HG02763 (cell line): ENCODE data around the gene IFNGR1.

Experiments
- ATAC-seq: cut with Tn5 transposase; IDR thresholded peaks from one replicate; pipeline ENCODE4 v1.9.1; 2021; ENCODE audit warnings: mild to moderate bottlenecking, moderate library complexity; ENCODE audit not compliant: unreplicated experiment

IFNGR1 gene

GRCh38 chr6:137177611-137178010 lies 41.6 kb downstream of the IFNGR1 start:
- no peak for ATAC-seq

- ATAC-seq, result no peak
Observed at GRCh38 chr6:137176729-137177128, 42.5 kb downstream of the IFNGR1 start.

- ATAC-seq, result no peak
Observed at GRCh38 chr6:137175868-137176245, 43.3 kb downstream of the IFNGR1 start.

GRCh38 chr6:137175157-137175867 lies 43.9 kb downstream of the IFNGR1 start:
- no peak for ATAC-seq

DNA sequence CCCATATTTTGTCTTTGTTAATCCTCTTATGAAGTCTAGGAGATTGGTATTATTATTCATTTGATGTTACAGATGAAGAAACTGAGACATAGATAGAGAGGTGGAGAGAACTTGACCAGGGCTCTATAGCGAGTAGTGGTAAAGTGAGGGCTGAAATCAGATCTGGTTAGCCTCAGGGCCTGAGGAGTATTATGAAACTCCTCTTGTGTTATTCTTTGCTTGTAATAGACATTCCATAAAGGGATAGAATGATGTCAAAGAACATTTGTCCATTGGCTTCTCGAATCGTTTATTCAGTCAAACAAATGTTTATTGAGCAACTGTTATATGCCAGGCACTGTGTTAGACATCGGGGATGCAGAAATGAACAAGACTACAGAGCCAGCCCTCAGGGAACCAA lies 45.7 kb downstream of the IFNGR1 start, which contains the start of gene IL22RA2:
Gene IL22RA2, minus strand, starts transcription at position 144 of the 400 bp plus-strand sequence. CDS start 11,895 bp downstream, outside the sequence.
- no peak for ATAC-seq

DNA sequence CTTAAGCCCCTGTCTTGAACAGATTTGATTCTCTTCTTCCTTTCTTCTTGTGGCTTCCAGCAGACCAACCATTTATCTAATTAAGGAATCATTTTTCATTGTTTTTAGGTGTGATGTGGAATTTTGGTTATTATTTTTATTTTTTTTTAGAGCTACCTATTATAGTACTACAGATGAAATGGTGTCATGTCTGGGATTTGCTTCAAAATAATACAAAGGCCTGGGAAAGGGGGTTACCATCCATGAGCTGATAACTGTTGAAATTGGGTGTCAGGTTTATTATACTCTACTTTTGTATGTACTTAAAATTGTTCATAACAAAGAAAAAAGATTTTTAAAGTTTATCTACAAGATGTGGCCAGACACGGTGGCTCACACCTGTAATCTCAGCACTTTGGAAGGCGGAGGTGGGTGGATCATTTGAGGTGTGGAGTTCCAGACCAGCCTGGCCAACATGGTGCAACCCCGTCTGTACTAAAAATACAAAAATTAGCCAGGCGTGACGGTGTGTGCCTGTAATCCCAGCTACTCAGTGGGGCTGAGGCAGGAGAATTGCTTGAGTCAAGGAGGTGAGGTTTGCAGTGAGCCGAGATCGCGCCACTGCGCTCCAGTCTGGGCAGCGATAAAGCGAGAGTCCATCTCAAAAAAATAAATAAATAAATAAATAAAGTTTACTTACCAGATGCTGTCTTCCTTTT lies 46.3 kb downstream of the IFNGR1 start:
- ATAC-seq, result no peak

DNA sequence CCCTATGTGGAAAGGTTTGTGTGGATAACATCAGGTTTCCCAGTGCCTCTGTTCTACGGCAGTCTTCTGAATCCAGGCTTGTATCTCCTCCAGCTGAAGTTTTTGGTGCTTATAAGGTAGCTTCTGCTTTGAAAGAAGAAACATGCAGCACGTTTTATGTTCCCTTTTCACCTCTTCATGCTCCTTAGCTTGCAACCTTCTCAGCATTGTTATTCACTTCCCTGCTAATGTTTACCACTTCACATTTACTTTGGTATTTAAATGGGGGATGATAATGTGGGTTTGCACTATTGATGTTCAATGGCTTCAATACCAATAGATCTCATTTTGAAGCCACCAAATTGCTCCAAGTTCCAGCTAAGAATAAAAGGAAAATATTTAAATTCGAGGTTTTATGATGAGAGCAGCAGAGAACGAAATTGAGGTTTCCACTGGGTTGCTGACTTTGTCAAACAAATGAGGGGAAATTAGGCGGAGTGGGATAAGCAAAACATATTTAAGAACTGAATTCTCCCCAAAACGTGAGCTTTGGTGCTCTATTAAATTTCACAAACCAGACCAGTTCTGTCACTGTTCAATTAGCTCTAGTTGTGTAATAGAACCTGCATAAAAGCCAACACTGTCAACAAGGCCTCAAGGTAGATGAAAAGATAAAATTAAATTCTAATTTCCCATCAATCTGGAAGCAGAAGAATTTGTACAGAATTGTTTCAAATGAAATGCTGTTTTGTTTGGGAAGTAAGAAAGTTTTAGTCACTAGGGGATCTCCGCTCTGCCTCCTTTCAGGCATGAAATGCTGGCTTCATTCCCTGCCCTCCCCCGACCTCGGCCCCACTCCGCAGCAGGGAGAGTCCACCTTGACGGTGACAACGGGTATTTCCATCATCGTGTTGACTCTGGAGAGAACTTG lies 47.1 kb downstream of the IFNGR1 start:
- ATAC-seq, result no peak

DNA sequence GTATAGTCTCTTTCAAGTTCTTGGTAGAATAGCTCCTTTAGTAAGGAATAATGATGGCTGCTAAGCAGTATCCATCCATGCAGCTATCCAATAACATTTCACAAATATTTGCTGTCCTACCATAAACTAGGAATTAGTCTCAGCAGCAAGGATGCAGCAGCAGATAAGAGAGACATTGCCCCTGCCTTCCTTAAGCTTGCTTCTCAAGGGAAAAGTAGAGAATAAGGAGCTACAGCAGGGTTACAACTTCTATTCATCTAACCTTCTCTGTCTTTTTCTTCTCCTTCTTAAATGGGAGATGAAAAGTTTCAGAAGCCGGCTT lies 48.2 kb downstream of the IFNGR1 start:
- ATAC-seq, result no peak

DNA sequence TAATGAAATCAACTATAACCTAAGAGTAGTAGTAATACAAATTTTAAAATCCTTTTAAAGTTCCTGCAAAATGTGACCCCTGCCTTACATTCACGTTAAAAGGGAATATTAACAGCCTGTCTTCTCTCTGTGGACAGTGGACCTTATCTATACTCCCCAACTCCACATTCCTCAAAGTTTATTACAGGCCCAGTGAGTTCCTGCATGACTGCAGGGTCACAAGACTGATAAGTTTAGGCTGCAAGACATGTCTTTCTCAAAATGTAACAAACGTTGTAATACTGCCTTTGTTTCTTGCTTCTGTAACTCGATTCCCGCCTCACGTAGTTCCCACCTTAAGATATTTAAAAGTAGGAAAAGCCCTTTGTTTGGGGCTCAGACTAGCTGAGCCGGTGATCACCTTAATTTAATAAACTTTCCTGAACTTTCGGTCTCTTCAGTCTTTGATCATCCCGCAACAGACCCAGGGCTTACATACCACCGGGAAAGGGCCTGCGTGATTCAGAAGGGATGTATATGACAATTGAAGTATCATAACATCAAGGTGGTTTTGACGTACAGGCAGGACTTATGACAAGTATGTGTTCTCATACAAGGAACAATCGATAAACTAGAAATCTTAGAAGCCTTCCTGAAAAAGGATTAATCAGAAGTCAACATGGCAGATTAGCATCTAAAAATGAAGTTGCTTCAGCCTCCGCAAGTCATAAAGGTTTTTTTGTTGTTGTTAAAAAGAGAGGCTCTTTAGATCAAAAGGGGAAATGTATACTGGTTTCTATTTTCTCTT lies 48.7 kb downstream of the IFNGR1 start:
- no peak for ATAC-seq

DNA sequence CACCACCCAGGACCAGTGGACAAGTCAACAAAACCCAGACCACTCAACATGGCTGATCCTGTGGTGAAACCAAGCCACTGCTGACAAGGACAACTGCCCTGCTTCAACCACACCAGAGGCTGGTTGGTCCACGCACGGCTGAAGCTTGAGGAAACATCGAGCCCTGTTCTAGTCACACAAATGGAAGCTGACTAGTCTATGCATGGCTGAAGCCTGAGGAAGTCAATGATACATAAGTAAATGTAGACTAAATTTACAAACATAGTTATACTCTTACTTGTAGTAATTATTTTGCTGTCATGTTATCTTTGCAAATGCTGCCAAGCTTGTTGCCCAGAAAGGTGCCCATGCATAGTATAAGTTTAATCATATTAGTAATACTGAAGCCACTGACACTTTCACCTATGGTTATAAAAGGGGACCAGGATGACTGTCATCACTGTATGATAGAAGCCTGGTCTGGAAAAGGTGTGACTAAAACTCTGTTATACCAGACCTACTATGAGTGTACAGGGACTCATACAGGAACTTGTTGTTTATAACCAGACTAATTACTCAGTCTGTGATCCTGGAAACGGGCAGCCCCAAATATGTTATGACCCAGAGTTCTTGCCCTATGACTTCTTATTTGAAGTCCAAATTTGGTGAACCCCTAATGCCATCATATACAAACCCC lies 51.3 kb downstream of the IFNGR1 start:
- ATAC-seq, result no peak

DNA sequence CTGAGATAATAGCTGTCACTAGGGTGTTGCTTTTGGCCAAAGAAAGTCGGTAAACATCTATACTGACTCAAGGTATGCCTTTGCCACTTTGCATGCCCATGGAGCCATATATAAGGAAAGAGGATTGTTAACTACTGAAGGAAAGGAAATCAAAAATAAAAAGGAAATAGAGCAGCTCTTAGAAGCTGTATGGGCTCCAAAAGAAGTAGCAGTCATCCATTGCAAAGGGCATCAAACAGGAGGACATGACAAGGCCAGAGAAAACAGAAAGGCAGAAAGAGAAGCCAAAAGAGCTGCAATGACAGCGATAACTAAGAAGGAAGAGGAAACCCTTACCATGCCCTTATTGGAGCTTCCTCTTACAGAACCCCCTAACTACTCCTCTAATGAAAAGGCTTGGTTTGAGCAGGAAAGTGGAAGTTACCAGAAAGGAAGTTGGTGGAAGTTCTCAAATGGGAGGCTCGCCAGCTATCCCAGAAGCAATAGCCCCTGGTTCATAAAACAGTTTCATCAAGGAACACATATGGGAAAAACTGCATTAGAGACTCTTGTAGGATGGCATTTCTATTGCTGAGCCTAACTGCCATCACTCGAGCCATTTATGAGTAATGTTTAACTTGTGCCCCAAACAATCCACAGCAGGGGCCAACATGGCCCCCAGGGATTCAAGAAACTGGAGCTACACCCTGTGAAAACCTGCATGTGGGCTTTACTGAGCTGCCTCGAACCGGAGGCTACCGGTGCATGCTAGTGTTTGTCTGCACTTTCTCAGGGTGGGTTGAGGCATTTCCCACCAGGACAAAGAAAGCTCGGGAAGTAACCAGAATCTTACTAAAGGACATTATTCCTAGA lies 52.7 kb downstream of the IFNGR1 start:
- no peak for ATAC-seq

GRCh38 chr6:137165375-137166246 lies 53.6 kb downstream of the IFNGR1 start:
- no peak for ATAC-seq

DNA sequence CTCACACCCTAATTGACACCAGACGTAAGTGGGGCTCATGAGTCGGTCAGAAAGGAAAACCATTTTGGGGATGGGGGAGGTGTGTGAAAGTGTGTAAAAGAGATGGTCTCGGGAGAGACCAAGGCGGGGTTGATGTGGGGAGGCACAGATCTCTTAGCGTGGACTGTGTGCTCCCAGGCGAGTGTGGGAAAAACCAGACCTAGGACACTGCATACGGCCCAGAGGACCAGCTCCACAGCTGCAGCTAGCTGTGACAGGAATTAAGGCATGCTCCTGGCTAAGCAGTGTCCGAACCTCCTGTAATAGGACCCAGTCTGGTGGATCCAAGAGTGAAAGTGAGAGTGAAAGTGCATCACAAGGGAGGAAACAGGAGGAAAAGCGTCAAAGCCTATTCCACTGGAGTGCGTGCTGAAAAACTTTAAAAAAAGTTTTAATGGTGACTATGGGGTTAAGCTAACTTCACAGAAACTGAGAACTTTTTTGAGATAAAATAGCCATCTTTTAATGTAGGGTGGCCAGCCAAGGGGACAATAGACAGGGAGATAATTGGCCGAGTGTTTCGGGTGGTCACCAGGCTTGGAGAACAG lies 55.4 kb downstream of the IFNGR1 start:
- ATAC-seq, result no peak

DNA sequence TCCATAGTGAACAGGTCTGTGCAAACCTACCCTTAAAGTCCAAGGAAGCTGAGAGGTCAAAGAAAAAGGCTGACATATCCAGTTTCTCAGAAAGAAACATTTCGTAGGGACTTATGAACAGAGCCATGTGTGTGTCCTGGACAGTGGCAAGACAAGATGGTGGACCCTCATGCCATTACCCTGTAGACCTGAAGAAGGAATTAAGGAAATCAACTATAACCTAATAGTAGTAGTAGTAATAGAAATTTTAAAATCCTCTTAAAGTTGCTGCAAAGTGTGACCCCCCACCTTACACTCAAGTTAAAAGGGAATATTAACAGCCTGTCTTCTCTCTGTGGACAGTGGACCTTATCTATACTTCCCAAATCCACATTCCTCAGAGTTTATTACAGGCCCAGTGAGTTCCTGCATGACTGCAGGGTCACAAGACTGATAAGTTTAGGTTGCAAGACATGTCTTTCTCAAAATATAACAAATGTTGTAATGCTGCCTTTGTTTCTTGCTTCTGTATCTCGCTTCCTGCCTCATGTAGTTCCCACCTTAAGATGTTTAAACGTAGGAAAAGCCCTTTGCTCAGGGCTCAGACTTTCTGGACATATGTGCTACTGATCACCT lies 56.4 kb downstream of the IFNGR1 start:
- no peak for ATAC-seq

DNA sequence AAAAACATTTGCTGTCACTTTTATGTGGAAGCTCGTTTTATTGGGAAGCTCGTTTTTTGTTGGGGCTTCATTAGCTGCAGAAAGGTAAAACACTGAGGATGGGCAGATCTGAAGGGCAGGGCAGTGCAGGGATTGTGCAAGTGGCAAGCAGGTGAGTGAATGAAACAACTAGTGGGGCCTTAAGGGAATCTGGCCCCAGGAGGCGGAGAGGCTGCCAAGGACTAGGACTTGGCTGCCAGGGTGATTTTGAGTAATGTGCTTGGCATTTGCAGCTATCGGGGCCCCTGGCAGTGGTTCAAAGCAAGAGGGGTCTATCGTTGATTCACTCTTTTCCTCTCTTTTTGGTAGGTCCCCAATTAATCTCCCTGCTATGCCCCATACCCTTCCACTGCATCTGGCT lies 57.2 kb downstream of the IFNGR1 start:
- ATAC-seq, result no peak

DNA sequence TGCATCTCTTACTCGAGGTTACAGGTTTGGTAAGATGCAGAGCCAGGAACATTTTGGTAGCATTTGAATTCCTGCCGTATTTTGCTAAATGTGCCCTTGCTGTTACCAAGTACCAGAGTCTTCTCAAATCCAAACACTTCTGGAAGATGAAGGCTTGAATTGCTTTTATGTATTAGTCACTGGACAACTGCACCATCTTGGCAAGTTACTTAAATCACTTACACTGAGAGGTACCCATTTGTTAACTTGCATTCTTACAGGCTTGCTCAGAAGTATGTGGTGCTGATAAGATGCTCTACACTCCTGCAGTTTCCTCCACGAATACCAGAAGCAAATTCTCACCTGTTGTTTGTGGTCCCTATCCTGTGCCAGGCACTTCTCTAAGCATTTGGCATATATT lies 58.4 kb downstream of the IFNGR1 start:
- no peak for ATAC-seq

- ATAC-seq, result no peak
Observed at GRCh38 chr6:137159912-137160311, 59.3 kb downstream of the IFNGR1 start.

- no peak for ATAC-seq
Observed at GRCh38 chr6:137157601-137158000, 61.6 kb downstream of the IFNGR1 start.
